Activated gamma-delta T cell treated with anti-CD3 and anti-CD28 coated beads, Interleukin-2, amount 50 U/mL, for 16 hours (primary cell): Measurements from ENCODE around the gene TRIM24.

Experiments used
- DNase-seq: peaks from one replicate; pipeline ENCODE4 v3.0.0-alpha.2; 2020; ENCODE audit warnings: low read depth

The TRIM24 gene

DNA sequence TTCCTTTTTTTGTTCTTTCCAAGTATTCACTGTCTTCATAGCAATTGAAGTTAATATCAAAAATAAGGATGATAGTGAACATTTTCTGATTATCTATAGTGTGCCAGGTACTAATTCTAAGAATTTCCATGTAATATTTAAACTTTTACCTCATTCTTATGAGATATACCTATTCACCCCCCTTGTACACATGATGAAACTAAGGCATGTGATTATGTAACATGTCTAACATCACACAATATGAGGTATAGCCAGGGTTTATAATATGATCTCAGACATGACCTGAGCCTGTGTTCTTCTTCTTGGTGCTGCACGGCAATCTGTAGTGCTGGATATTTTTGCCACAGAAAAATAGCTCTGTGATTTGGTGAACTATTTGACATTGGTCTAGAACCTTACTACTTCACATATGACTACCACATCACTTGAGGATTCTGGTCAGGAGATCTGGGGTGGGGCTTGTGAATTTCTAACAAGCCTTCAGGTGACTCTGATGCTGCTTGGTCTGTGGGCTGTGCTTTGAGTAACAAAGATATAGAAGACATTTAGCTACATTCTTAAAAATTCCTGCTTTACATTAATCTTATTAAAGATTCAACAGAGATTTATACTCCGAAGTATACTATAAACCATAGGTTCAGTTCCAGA lies 79.1 kb downstream of the TRIM24 start:
- DNase-seq = no peak

DNA sequence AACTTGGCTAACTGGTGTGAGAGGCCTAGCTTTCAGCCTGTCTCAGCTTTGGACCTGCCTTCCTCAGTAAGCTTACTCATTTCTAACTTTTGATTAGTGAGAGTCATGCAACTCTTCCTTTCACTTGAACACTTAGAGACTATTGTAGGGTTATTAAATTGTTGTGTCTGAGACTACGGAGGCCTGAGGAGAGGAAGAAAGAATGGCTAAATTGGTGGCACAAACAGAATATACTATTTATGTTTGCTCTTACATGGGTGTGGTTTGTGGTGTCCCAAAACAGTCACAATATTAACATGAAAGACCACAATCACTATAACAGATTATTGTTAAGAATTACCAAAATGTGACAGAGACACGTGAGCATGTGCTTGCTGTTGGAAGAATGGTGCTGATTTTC lies 82.1 kb downstream of the TRIM24 start:
- no peak for DNase-seq

DNA sequence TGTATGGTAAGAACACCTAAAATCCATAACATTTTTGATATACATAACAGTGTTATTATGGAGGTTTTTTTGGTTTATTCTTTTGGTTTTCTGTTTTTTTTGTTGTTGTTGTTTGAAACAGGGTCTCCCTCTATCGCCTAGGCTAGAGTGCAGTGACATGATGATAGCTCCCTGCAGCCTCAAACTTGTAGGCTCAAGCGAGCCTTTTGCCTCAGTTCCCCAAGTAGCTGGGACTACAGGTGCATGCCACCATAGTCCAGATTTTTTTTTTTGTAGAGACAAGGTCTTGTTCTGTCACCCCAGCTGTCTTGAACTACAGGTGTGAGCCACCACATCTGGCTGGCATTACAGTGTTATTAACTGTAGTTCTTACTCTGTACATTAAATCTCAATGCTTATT lies 83.7 kb downstream of the TRIM24 start:
- no peak for DNase-seq

DNA sequence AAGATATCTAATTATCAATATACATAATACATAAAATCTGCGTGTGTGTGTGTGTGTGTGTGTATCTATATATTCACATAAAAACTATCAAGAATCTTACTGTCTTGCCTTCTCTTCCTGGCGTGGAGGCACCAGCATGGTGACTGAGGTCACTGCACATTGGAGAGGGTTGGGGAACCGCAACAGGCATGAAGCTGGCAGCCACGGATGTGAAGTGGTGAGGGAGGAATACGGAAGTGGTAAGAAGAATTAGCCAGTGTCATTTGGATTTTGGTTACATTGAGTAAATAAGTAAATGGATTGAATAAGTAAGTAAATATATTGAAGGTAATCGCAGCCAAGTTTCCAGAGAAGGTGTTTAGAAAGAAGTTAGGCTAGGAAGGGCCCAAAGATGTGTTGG lies 85.1 kb downstream of the TRIM24 start:
- no peak for DNase-seq

DNA sequence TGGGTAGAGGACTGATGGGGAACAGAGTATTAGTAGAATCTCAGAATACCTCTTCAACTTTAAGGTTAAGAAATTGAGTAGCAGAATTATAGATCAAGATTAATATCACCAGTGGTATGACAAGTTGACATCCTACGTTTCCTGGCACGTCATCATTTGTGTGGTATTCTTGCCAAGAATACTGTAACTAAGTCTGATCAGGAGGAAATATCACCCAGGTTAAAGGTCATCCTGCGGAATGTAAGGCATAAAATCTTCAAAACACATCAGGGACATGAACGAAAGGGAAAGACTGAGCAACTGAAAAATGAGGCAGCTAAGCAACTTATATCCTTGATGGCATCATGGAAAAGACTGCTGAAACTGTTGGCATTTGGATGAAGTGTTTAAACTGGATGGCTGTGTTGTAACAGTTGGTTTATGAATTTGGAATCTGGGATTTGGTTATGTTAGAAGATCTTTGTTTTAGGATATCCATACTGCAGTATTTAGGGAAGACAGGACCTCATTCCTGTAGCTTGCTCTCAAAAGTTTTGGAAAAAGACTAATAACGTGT lies 86.1 kb downstream of the TRIM24 start:
- no peak for DNase-seq

DNA sequence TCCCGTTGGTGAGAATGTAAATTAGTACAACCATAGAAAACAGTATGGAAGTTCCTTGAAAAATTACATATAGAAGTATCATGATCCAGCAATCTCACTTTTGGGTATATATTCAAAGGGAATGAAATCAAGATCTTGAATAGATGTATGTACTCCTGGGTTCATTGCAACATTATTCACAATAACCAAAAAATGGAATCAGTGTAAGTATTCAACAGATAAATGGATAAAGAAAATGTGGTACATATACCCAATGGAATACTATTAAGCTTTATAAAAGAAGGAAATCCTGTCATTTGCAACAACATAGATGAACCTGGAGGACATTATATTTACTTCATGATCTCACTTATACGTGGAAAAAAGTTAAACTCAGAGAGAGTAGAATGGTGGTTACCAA lies 86.8 kb downstream of the TRIM24 start:
- DNase-seq = no peak

DNA sequence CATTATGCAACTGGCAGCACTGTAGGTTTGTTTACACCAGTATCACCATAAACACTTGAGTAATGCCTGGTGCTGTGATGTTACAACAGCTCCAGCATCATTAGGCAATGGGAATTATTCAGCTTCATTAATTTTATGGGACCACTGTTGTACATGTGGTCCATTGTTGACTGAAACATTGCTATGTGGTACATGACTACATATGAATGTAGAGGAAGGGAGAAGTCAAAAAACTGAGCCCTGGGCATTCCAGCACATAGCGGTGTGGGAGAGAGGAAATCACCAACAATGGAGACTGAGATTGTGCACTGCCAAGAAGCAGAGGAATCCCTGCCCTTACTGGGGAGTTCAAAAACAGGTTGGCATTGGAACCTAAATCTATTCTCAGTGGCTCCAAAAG lies 89.0 kb downstream of the TRIM24 start:
- no peak for DNase-seq

DNA sequence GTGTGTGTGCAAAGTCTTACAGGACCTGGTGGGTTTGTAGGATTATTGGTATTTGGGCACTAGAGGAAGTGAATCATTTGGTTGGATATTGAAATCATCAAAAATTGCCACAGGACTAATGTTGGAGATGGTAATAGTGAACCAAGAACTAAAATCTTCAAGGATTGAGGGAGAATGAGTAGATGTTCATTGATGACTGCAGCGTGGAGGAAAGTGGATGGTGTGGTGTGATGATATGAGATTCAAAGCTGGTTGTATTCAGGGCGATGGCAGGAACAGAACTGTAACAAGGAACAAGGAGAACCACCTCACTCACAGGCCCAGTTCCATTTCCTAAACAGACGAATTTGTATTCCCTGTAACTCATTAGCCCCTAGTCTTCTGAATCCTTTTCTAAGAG lies 90.3 kb downstream of the TRIM24 start:
- no peak for DNase-seq

DNA sequence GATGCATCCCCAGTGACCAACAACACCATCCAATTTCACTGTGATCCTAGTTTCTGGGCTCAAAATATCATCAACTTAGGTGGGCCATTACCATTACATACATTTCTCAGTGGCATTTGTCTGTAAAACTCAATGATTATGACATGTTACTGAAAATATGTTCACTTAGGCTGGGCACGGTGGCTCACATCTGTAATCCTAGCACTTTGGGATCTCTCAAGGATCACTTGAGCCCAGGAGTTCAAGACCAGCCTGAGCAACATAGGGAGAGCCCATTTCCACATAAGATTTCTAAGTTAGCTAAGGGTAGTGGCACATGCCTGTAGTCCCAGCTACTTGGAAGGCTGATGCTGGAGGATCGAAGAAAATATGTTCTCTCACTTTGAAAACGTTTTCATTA lies 91.0 kb downstream of the TRIM24 start:
- no peak for DNase-seq

DNA sequence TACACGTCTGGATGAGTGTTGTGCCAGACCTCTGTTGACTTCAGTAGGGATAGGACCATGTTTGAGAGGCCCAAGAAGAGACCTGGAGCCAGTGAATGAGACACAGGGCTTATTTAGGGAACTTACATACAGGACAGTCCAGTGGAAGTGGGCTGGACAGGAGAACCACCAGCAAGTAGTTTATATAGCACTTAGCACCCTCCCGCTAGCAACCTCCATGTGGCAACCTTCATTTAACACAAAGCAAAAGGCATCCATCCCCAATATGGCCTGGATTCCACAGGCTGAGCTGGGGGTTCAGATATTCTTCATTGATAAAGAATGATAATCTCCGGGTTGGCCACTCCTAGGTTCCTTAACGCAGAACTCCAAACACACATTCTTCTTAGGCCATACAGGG lies 93.7 kb downstream of the TRIM24 start:
- DNase-seq = no peak

DNA sequence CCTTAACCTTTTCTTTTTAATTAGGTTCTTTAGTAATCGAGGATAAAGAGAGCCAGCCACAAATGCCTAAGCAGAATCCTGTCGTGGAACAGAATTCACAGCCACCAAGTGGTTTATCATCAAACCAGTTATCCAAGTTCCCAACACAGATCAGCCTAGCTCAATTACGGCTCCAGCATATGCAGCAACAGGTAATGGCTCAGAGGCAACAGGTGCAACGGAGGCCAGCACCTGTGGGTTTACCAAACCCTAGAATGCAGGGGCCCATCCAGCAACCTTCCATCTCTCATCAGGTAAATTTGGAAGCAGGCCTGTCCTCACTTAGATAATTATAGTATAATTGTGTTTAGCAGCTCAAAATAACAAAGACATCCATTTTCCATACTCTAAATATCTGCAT lies 94.6 kb downstream of the TRIM24 start:
- DNase-seq = no peak

DNA sequence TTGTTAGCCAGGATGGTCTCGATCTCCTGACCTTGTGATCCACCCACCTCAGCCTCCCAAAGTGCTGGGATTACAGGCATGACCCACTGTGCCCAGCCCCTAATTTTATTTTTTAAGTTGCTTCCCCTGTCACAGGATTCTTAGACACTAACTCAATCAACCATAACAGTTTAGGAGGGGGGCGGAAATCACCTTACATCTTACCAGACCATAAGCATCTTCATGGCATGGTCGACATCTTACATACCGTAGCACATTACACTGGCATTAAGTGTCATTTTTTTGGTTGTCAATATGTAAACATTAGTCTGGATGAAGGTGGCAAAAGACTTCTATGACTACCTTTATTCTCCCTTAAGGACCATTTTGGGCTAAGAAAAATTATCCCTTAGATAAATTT lies 95.6 kb downstream of the TRIM24 start:
- no peak for DNase-seq

DNA sequence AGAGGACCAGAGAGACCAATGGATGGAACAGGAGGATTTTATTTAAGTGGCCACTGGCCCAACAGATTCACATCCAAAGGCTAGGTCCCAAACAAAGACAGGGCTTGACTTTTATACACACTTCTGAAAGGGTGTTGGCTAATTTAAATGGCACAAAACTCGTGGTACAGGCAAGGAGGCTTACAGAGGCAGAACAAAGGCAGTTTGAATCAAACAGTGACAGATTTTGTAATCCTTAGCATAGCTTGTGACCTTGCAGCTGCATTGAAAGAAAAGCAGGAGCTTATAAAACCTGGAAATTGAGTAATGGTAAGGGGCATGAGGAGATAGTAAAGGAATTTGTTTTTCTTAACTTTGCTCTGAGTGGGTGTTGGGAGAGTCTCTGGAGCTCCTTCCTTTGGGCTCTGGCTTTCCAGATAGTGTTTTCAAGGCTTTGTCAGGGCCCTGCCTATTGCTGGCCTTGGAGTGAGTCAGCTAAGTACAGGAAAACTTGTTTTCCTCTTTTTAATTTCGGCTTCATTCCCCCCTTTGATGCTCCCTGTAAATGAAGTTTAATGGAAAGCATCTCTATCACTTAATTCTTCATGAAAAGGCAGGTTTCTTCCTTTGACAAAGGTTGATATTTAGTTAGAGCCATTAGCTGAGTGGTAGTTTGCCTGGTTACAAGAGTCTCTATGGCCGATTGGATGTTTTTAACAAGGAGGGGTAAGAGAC lies 96.9 kb downstream of the TRIM24 start:
- no peak for DNase-seq

DNA sequence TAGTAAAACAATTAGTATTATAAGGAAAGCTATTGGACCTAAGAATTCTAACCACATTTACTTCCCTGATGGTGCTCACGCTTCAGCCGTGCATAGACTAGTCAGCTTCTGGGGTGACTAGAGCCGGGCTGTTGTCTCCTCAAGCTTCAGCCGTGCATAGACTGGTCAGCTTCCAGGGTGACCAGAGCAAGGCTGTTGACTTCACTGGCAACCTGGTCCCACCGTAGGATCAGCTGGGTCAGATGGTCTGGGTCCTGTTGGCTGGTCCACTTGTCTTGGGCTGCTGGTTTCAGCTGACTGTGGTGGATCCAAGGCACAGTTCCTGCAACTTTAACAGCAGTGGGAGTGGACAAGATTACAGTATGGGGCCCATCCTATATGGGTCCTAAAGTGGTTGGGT lies 99.4 kb downstream of the TRIM24 start:
- no peak for DNase-seq

DNA sequence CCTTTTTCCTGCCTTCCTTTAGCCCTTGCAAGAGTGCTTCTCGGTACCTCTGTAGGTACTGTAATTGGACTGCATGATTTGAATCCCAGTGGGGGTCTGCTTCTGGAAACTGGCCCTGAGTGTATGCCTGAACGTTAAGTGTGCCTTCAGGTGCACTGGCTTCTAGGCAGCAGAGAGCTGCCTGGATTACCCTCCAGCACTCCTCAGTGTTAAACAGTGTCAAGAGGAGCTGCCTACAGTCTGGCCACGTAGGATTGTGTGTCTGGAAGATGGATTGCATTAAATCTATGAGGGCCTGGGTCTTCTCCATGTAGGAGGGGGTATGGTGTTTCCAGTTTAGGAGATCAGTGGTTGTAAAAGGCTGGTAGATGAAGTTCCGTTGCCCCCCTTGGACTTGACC lies 103.7 kb downstream of the TRIM24 start:
- DNase-seq = no peak

DNA sequence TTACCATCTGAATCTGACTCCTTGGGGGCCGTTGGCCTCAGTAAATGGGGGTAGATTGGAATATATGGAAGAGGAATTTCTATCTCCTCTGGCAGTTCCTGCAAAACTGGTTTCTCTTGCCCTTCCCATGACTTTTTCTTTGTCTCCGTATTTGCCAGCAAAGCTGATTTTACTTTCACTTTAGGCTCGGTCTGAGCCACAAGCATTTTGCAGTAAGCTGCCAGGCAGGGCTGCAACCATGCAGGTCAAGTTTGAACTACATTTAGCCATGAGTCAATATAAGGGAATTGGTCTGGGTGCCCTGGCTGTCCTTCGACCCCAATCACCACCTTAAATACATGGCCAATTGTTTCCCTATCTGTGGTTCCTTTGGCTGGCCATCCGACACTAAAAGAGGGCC lies 104.3 kb downstream of the TRIM24 start:
- no peak for DNase-seq

DNA sequence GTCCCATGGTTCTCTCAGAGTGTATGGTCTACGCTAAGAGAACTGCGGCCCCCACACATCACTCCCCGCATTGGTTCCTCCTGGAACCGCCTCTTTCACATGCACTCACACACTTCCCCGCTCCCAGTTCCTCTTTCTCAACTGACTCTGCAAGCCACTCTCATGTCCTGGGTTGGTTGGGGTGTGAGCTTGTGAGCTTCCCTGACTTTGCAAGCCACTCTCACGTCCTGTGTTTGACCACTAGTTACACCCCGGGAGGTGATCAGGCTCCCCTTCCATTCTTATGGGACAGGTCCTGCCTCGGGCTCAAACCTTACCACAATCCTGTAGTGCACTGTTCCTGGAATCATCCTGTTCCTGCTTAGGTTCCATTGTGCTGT lies 105.0 kb downstream of the TRIM24 start:
- DNase-seq = no peak

DNA sequence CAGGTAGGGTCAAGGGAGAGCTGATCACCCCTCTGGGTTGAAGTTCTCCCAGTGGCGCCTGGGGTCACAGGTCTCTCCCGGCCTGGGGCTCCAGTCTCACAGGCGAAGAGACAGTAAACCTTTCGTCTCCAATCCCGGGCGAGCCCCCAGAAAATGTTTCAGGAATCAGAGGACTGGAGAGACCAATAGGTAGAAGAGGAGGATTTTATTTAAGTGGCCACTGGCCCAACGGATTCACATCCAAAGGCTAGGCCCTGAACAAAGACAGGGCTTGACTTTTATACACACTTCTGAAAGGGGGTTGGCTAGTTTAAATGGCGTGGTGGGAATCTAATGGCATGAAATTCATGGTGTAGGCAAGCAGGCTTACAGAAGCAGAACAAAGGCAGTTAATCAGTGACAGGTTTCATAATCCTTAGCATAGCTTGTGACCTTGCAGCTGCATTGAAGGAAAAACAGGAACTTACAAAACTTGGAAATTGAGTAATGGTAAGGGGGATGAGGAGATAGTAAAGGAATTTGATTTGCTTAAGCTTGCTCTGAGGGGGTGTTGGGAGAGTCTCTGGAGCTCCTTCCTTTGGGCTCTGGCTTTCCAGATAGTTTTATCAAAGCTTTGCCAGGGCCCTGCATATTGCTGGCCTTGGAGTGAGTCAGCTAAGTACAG lies 105.5 kb downstream of the TRIM24 start:
- DNase-seq = no peak

DNA sequence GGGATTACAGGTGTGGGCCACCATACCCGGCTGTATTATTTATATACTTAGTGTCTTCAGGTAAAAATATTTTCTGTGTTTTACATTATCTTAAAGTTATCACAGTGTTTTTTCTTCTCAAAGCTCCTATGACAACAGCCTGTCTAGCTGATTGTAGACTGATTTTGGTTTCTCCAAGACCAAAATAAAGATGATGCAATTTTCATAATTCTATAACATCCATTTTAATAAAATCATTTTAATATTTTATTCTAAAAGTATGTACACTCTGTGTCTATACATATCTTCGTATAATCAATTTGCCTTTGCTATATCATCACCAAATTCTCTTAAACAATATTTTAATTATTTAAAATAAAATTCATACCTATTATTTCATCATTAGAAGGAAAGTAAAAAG lies 108.6 kb downstream of the TRIM24 start:
- DNase-seq = no peak

DNA sequence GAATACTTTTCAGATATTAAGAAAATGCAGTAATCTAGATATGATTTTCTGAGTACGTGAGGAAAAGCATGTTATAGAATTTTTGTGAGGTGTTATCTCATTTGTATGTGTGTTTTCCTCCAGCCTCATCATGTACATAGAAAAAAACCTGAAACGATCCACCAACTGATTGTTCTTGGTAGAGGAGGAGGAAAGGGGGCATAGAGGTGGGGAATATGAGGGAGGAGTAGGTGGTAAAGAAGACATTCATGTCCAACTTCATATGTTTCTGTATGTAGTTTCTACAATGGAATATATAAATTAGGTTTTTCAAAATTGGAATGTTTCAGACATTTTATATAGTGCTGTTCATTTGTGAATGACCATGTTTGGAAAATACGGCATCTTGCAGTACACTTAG lies 109.4 kb downstream of the TRIM24 start:
- no peak for DNase-seq

DNA sequence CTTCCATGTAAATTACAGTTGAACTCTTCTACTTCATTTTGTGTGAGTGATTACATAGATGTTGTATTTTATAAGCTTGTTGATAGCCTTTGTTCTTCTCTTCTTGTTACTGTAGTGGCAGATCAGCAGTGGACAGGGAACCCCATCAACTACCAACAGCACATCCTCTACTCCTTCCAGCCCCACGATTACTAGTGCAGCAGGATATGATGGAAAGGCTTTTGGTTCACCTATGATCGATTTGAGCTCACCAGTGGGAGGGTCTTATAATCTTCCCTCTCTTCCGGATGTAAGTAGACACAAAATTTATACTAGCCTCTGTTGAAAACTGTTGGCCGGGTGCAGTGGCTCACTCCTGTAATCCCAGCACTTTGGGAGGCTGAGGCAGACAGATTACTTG lies 110.7 kb downstream of the TRIM24 start:
- DNase-seq = no peak

DNA sequence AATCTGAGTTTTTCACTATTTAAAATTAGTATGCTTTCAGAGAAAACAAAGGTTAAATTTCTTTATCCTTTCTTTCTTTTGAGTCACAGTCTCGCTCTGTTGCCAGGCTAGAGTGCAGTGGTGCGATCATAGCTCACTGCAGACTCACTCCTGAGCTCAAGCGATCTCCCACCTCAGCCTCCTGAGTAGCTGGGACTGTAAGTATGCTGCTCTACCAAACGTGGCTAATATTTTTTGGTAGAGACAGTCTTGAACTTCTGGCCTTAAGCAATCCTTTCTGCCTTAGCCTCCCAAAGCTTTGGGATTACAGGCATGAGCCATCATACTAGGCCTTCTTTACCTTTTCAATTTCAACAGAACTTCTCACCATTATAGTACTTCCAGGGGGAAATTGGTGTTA lies 113.7 kb downstream of the TRIM24 start:
- no peak for DNase-seq

DNA sequence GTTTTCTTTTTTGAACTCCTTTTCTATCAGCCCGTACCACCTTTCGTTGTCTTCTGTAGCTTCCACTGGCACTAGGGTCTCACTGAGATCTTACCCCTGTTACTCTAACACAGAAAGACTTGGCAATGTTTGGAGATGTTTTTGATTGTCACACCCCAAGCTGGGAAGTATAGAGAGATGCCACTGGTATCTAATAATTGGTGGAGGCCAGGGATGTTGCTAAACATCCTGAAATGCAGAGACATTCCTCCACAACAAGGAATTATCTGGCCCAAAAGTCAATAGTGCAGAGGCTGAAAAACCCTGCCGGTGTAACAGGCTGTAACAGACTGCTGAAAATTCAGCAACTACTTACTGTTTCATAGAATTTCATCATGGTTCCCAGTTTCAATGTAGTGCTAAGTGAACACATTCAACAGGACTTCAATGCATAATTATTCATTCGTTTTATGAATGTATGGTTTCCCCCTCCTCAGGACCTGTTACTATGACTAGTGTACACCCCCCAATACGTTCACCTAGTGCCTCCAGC lies 115.9 kb downstream of the TRIM24 start:
- no peak for DNase-seq
